Measurements from ENCODE around the gene PMEL.

DNA sequence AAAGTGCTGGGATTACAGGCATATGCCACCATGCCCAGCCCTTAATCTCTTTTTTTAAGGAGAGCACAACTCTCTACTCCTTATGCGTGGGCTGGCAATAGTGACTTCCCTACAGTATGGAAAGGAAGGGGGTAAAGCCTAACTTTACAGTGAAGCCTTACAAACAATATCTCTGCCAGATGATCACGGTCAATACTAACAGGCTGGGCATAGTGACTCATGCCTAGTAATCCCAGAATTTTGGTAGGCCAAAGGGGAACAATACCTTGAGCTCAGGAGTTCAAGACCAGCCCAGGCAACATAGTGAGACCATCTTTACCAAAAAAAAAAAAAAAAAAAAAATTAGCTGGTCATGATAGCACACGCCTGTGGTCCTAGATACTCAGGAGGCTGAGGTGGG, 43.7 kb downstream of the PMEL start:
- TF ChIP-seq, protein P1, sequence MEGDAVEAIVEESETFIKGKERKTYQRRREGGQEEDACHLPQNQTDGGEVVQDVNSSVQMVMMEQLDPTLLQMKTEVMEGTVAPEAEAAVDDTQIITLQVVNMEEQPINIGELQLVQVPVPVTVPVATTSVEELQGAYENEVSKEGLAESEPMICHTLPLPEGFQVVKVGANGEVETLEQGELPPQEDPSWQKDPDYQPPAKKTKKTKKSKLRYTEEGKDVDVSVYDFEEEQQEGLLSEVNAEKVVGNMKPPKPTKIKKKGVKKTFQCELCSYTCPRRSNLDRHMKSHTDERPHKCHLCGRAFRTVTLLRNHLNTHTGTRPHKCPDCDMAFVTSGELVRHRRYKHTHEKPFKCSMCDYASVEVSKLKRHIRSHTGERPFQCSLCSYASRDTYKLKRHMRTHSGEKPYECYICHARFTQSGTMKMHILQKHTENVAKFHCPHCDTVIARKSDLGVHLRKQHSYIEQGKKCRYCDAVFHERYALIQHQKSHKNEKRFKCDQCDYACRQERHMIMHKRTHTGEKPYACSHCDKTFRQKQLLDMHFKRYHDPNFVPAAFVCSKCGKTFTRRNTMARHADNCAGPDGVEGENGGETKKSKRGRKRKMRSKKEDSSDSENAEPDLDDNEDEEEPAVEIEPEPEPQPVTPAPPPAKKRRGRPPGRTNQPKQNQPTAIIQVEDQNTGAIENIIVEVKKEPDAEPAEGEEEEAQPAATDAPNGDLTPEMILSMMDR (IDR thresholded peaks at IDR 0.05) = no peak
- no peak for TF ChIP-seq POLR2A (IDR thresholded peaks at IDR 0.05)

Measured in thyroid gland (tissue), 4 donors.